Mesothelial cell of epicardium (in vitro differentiated cells): ENCODE results near the gene UNC13A. TPM values are rescaled to one million over a fixed set of nuclear protein-coding genes. Genes with fewer than 3 reads are reported as not detected.

Source experiments
- DNase-seq, 2 experiments: peaks; one replicate each; pipeline ENCODE4 v3.0.0; 2021; ENCODE audit warnings: low spot score in 2 of 2; ENCODE audit not compliant: unreplicated experiment in 2 of 2
- H3K27ac Mint-ChIP-seq: 2 replicates; pipeline ENCODE4 v1.8.0; 2021; ENCODE audit warnings: mixed read lengths
- H3K27me3 Mint-ChIP-seq: 2 replicates; pipeline ENCODE4 v1.8.0; 2021; ENCODE audit warnings: low read depth, mixed read lengths
- H3K36me3 Mint-ChIP-seq: 2 replicates; pipeline ENCODE4 v1.8.0; 2021; ENCODE audit warnings: mixed read lengths
- H3K4me1 Mint-ChIP-seq: 2 replicates; pipeline ENCODE4 v1.8.0; 2021; ENCODE audit warnings: mixed read lengths
- H3K4me3 Mint-ChIP-seq: 2 replicates; pipeline ENCODE4 v1.8.0; 2021; ENCODE audit warnings: mild to moderate bottlenecking, moderate library complexity, mixed read lengths
- H3K9me3 Mint-ChIP-seq: 2 replicates; pipeline ENCODE4 v1.8.0; 2021; ENCODE audit warnings: mixed read lengths
- CTCF ChIP-seq: fragments of 200-600 bp; sonication (generic); IDR thresholded peaks from one replicate; pipeline ENCODE4 v1.5.0; 2021; ENCODE audit warnings: antibody characterized with exemption; ENCODE audit not compliant: unreplicated experiment
- total RNA-seq: library from RNA; stranded (reverse); gene quantifications from 3 replicates; pipeline ENCODE4 v1.2.1, GENCODE V29; 2021

Gene UNC13A
- total RNA-seq: 0.41 to 1.1 TPM (median 0.60 TPM) in 3 replicates

- peaks cover 78% of the 10 kb centered on the region for H3K27me3 Mint-ChIP-seq
Measured at GRCh38 chr19:17687857-17688784, at the start of gene UNC13A. Gene UNC13A (minus strand): TSS chr19:17688354. CDS start chr19:17688199, 155 bp downstream.

GRCh38 chr19:17737690-17738153 lies 49.6 kb upstream of the UNC13A start:
- H3K36me3 Mint-ChIP-seq: peaks cover 21% of the 10 kb centered on the region

More at GRCh38 chr19:17687857-17688784, at the start of gene UNC13A:
- H3K27ac Mint-ChIP-seq: no peak within 1 kb of the TSS
- no peak for TF ChIP-seq CTCF
- H3K4me1 Mint-ChIP-seq: peaks cover 9% of the 10 kb centered on the region
- H3K36me3 Mint-ChIP-seq: no peaks in the 10 kb centered on the region
- DNase-seq: peak; percentile 65 to 86
- no peaks in the 10 kb centered on the region for H3K9me3 Mint-ChIP-seq
- peak within 1 kb of the TSS; percentile 28 for H3K4me3 Mint-ChIP-seq

GRCh38 chr19:17735410-17735809 lies 47.3 kb upstream of the UNC13A start:
- Mint-ChIP-seq H3K27ac (no peak overlapping the region), H3K4me3 (no peak overlapping the region), H3K9me3 (peaks cover 6% of the 10 kb centered on the region), H3K36me3 (peaks cover 37% of the 10 kb centered on the region), H3K4me1 (peaks cover 4% of the 10 kb centered on the region), H3K27me3 (no peaks in the 10 kb centered on the region)
- no peak for DNase-seq
- TF ChIP-seq CTCF: no peak

More at GRCh38 chr19:17737690-17738153, 49.6 kb upstream of the UNC13A start:
- no peak for TF ChIP-seq CTCF
- no peak overlapping the region for H3K27ac Mint-ChIP-seq
- H3K4me3 Mint-ChIP-seq: no peak overlapping the region
- H3K4me1 Mint-ChIP-seq: peaks cover 4% of the 10 kb centered on the region
- no peak for DNase-seq
- no peaks in the 10 kb centered on the region for H3K27me3 Mint-ChIP-seq
- peaks cover 7% of the 10 kb centered on the region for H3K9me3 Mint-ChIP-seq

GRCh38 chr19:17734146-17734545 lies 46.0 kb upstream of the UNC13A start:
- DNase-seq: no peak
- H3K36me3 Mint-ChIP-seq: peaks cover 44% of the 10 kb centered on the region
- H3K4me1 Mint-ChIP-seq: peaks cover 3% of the 10 kb centered on the region
- H3K9me3 Mint-ChIP-seq: peaks cover 6% of the 10 kb centered on the region
- H3K4me3 Mint-ChIP-seq: no peak overlapping the region
- no peak overlapping the region for H3K27ac Mint-ChIP-seq
- no peak for TF ChIP-seq CTCF
- H3K27me3 Mint-ChIP-seq: no peaks in the 10 kb centered on the region

GRCh38 chr19:17733127-17733526 lies 45.0 kb upstream of the UNC13A start:
- Mint-ChIP-seq H3K36me3 (peaks cover 38% of the 10 kb centered on the region), H3K27me3 (no peaks in the 10 kb centered on the region), H3K9me3 (peaks cover 6% of the 10 kb centered on the region), H3K27ac (no peak overlapping the region), H3K4me3 (no peak overlapping the region), H3K4me1 (no peaks in the 10 kb centered on the region)
- DNase-seq: no peak
- TF ChIP-seq CTCF: no peak
